Tibial artery (tissue), 4 donors: ENCODE data around the gene COL10A1.

Experiments
- DNase-seq, 2 donors: peaks; one replicate each; pipeline ENCODE4 v3.0.0-alpha.2; 2019
- H3K27ac ChIP-seq, 2 donors: fragments of 200-600 bp; sonication (generic) in 1 of 2; 1 replicate in 1 of 2; 2 replicates in 1 of 2; pipeline ENCODE4 v1.5.1; 2018 to 2019; ENCODE audit warnings: mild to moderate bottlenecking in 1 of 2
- H3K27me3 ChIP-seq, 2 donors: fragments of 200-600 bp; sonication (generic) in 1 of 2; one replicate each; pipeline versions ENCODE4 v1.5.1 to v1.6.0; 2016 to 2019
- H3K36me3 ChIP-seq, 3 donors: fragments of 200-600 bp; sonication (generic) in 2 of 3; one replicate each; pipeline ENCODE4 v1.5.1; 2016 to 2019; ENCODE audit warnings: mild to moderate bottlenecking in 2 of 3
- H3K4me1 ChIP-seq, 4 donors: fragments of 200-600 bp; sonication (generic) in 2 of 4; 1 replicate in 3 of 4; 2 replicates in 1 of 4; pipeline ENCODE4 v1.5.1; 2016 to 2019
- H3K4me3 ChIP-seq, 2 donors: fragments of 200-600 bp; sonication (generic) in 1 of 2; 1 replicate in 1 of 2; 2 replicates in 1 of 2; pipeline ENCODE4 v1.5.1; 2018 to 2019; ENCODE audit warnings: mild to moderate bottlenecking in 2 of 2
- H3K9me3 ChIP-seq, 3 donors: fragments of 200-600 bp; sonication (generic) in 1 of 3; one replicate each; pipeline ENCODE4 v1.5.1; 2016 to 2019
- CTCF ChIP-seq, 2 experiments: fragments of 200-600 bp in 1 of 2; fragments of 450-650 bp in 1 of 2; IDR thresholded peaks; one replicate each; pipeline ENCODE4 v1.5.1; 2017 to 2019; ENCODE audit warnings: antibody characterized with exemption in 2 of 2, mild to moderate bottlenecking in 1 of 2, moderate library complexity in 1 of 2
- intact Hi-C: fragments of 100-400 bp; cut with DNase I; formaldehyde crosslinking; loops from one replicate; pipeline ENCODE4 v1.15.0; 2023; ENCODE audit warnings: low total_unique reads

The COL10A1 gene

GRCh38 chr6:116074732-116075390 is 51.1 kb downstream of the COL10A1 start:
- H3K4me3 ChIP-seq = no peak overlapping the region
- peak overlapping the region in 1 of 2 donors; percentile 43 for H3K27ac ChIP-seq
- TF ChIP-seq CTCF (IDR thresholded peaks at IDR 0.05) = no peak
- DNase-seq = no peak
- intact Hi-C loops = no loop called here
- H3K36me3 ChIP-seq = no peaks in the 10 kb centered on the region
- H3K4me1 ChIP-seq = peaks cover 0 to 47% (median 10%) of the 10 kb centered on the region in 4 donors
- H3K27me3 ChIP-seq = no peaks in the 10 kb centered on the region
- H3K9me3 ChIP-seq = no peaks in the 10 kb centered on the region

- TF ChIP-seq CTCF (IDR thresholded peaks at IDR 0.05) = no peak
- Histone ChIP-seq H3K4me1 (peaks cover 0 to 57% (median 10%) of the 10 kb centered on the region in 4 donors), H3K9me3 (no peaks in the 10 kb centered on the region), H3K36me3 (no peaks in the 10 kb centered on the region), H3K27ac (no peak overlapping the region), H3K27me3 (no peaks in the 10 kb centered on the region), H3K4me3 (no peak overlapping the region)
- no peak for DNase-seq
- intact Hi-C loops = no loop called here
Observed at GRCh38 chr6:116073765-116074440, 52.0 kb downstream of the COL10A1 start.

GRCh38 chr6:116072368-116072767 is 53.6 kb downstream of the COL10A1 start:
- intact Hi-C loops = no loop called here
- Histone ChIP-seq H3K27me3 (no peaks in the 10 kb centered on the region), H3K27ac (no peak overlapping the region), H3K9me3 (no peaks in the 10 kb centered on the region), H3K4me1 (peaks cover 0 to 58% (median 10%) of the 10 kb centered on the region in 4 donors), H3K36me3 (no peaks in the 10 kb centered on the region), H3K4me3 (no peak overlapping the region)
- no peak for TF ChIP-seq CTCF (IDR thresholded peaks at IDR 0.05)
- no peak for DNase-seq

- TF ChIP-seq CTCF (IDR thresholded peaks at IDR 0.05) = no peak
- H3K4me3 ChIP-seq = no peak overlapping the region
- H3K27ac ChIP-seq = peak overlapping the region; percentile 24 to 49
- H3K27me3 ChIP-seq = no peaks in the 10 kb centered on the region
- H3K36me3 ChIP-seq = no peaks in the 10 kb centered on the region
- H3K4me1 ChIP-seq = peaks cover 0 to 58% (median 10%) of the 10 kb centered on the region in 4 donors
- no peaks in the 10 kb centered on the region for H3K9me3 ChIP-seq
- DNase-seq = no peak
- intact Hi-C loops = no loop called here
Observed at GRCh38 chr6:116070616-116071389, 55.1 kb downstream of the COL10A1 start.

- Histone ChIP-seq H3K27me3 (no peaks in the 10 kb centered on the region), H3K4me1 (peaks cover 0 to 57% (median 10%) of the 10 kb centered on the region in 4 donors), H3K27ac (peak overlapping the region; percentile 24 to 49), H3K36me3 (no peaks in the 10 kb centered on the region), H3K9me3 (no peaks in the 10 kb centered on the region), H3K4me3 (no peak overlapping the region)
- no peak for DNase-seq
- TF ChIP-seq CTCF (IDR thresholded peaks at IDR 0.05) = no peak
- intact Hi-C loops = no loop called here
Observed at GRCh38 chr6:116070101-116070500, 55.8 kb downstream of the COL10A1 start.
